Thoracic aorta (tissue), 2 donors: ENCODE measurements around the gene MCTP2. TPM values are rescaled to one million over a fixed set of nuclear protein-coding genes. Genes with fewer than 3 reads are reported as not detected.

Source experiments
- ATAC-seq: fragments of 150-250 bp; one replicate; pipeline ENCODE4 v1.8.0; 2017; ENCODE audit warnings: low read depth; ENCODE audit not compliant: insufficient number of reproducible peaks, low FRiP score
- DNase-seq: peaks from one replicate; pipeline ENCODE4 v3.0.0-alpha.2; 2020; ENCODE audit warnings: low spot score
- H3K27ac ChIP-seq, 2 donors: fragments of 200-600 bp; sonication (generic); 1 replicate in 1 of 2; 2 replicates in 1 of 2; pipeline ENCODE4 v1.5.1; 2016; ENCODE audit warnings: mild to moderate bottlenecking in 2 of 2, moderate library complexity in 2 of 2
- H3K27me3 ChIP-seq: fragments of 200-600 bp; sonication (generic); replicated peaks from 2 replicates; pipeline ENCODE4 v1.6.0; 2016; ENCODE audit warnings: mild to moderate bottlenecking; ENCODE audit not compliant: insufficient read depth
- H3K36me3 ChIP-seq: fragments of 200-600 bp; sonication (generic); one replicate; pipeline ENCODE4 v1.5.1; 2016
- H3K4me1 ChIP-seq, 2 donors: fragments of 200-600 bp; sonication (generic); 1 replicate in 1 of 2; 2 replicates in 1 of 2; pipeline versions ENCODE4 v1.5.1 to v1.6.0; 2016; ENCODE audit warnings: low read depth in 2 of 2, mild to moderate bottlenecking in 1 of 2; ENCODE audit not compliant: control insufficient read depth in 1 of 2
- H3K4me3 ChIP-seq: fragments of 200-600 bp; sonication (generic); 2 replicates; pipeline ENCODE4 v1.5.1; 2016; ENCODE audit warnings: mild to moderate bottlenecking
- H3K9me3 ChIP-seq: fragments of 200-600 bp; sonication (generic); 2 replicates; pipeline ENCODE4 v1.5.1; 2016
- CTCF ChIP-seq: fragments of 200-600 bp; sonication (generic); IDR thresholded peaks from one replicate; pipeline ENCODE4 v1.5.1; 2019; ENCODE audit warnings: antibody characterized with exemption
- total RNA-seq, 2 donors: library from RNA; depleted of rRNA; stranded (reverse); fragments of >200 nt; gene quantifications; one replicate each; pipeline versions ENCODE4 v1.1.0 to v1.2.3, GENCODE V29; 2016

Gene MCTP2
- total RNA-seq, 2 donors from 2014 or later = 15.7 to 16.6 TPM

- H3K36me3 ChIP-seq = no peaks in the 10 kb centered on the region
- DNase-seq (no peak), ATAC-seq (no peak)
- H3K4me3 ChIP-seq = no peak overlapping the region
- no peaks in the 10 kb centered on the region for H3K27me3 ChIP-seq
- no peak overlapping the region for H3K27ac ChIP-seq
- no peak for TF ChIP-seq CTCF
- no peaks in the 10 kb centered on the region for H3K4me1 ChIP-seq
- no peaks in the 10 kb centered on the region for H3K9me3 ChIP-seq
Measured at GRCh38 chr15:94411285-94411684, 179.9 kb downstream of the MCTP2 start.

DNA sequence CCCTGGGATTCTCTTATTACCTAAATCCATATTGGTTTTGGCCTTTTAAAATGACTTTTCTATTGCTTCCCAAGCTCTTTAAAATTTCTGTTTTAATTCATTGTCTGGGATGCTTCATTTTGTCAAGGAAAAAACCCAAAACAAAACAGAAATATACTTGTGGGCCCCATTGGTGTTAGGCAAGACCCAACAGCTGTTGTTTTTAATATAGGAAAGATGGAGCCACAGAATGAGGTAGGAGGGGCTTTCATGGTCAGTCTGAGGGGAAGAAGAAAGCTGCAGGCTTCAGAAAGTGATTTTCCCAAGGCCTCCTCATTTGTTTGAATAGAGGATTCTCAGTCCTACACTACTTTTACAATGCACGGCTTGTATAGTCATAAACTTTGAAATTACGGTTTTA is 180.5 kb downstream of the MCTP2 start:
- Histone ChIP-seq H3K36me3 (no peaks in the 10 kb centered on the region), H3K4me3 (no peak overlapping the region), H3K27me3 (no peaks in the 10 kb centered on the region), H3K4me1 (no peaks in the 10 kb centered on the region), H3K27ac (no peak overlapping the region), H3K9me3 (no peaks in the 10 kb centered on the region)
- no peak for TF ChIP-seq CTCF
- no peak for DNase-seq
- no peak for ATAC-seq

- TF ChIP-seq CTCF = no peak
- H3K9me3 ChIP-seq = no peaks in the 10 kb centered on the region
- no peaks in the 10 kb centered on the region for H3K36me3 ChIP-seq
- no peak overlapping the region for H3K4me3 ChIP-seq
- no peak for ATAC-seq
- H3K27me3 ChIP-seq = no peaks in the 10 kb centered on the region
- peaks cover 2 to 6% of the 10 kb centered on the region in 2 donors for H3K4me1 ChIP-seq
- DNase-seq = no peak
- H3K27ac ChIP-seq = no peak overlapping the region
Measured at GRCh38 chr15:94412979-94413746, 181.8 kb downstream of the MCTP2 start.

DNA sequence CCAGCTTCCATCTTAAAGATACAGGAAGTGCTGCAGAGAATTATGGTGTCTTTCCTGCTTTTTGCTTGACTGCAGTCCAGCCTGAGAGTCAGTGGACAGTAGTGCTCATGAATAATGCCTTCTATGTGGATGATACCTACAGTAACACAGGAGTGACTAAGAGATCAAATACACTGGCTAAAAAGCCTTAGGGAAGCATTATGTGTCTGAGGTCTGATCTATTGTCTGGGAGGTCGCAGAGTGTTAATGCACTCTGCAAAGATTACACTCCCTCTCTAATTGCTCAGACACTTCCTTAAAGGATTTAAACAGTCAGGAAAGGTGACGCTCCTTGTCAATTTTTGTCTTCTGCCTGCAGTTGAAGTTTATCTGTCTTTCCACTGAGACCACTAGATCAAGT is 183.6 kb downstream of the MCTP2 start:
- ATAC-seq (no peak), DNase-seq (no peak)
- Histone ChIP-seq H3K27me3 (no peaks in the 10 kb centered on the region), H3K27ac (no peak overlapping the region), H3K4me3 (no peak overlapping the region), H3K4me1 (peaks cover 2 to 6% of the 10 kb centered on the region in 2 donors), H3K36me3 (no peaks in the 10 kb centered on the region), H3K9me3 (no peaks in the 10 kb centered on the region)
- no peak for TF ChIP-seq CTCF

DNA sequence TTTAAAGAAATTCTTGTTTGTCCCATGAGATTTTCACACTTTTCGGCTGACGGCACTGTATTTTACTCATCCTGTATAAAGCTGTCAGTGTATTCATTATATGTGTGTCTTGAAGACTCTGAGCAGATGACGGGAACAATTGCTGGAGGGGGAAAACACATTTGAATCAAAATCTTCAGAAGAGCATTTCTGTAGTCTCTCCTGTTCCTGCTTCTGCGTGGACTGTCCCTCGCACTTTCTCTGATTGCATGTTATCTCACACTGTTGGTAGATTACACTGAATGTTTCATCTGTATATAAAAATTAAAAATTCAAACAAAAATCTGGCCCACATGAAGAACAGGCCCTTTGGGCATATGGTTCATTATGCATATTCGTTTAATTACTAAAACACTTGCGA is 184.9 kb downstream of the MCTP2 start:
- H3K9me3 ChIP-seq = no peaks in the 10 kb centered on the region
- DNase-seq (no peak), ATAC-seq (no peak)
- no peak overlapping the region for H3K4me3 ChIP-seq
- no peaks in the 10 kb centered on the region for H3K36me3 ChIP-seq
- no peak overlapping the region for H3K27ac ChIP-seq
- H3K27me3 ChIP-seq = no peaks in the 10 kb centered on the region
- peaks cover 2 to 6% of the 10 kb centered on the region in 2 donors for H3K4me1 ChIP-seq
- no peak for TF ChIP-seq CTCF
